GM15510 (cell line): ENCODE data around the gene KCNJ15.

Source experiments
- POLR2A ChIP-seq: IDR thresholded peaks from 3 replicates; pipeline ENCODE4 v1.6.1; 2011; ENCODE audit warnings: borderline replicate concordance; ENCODE audit not compliant: insufficient read length; ENCODE audit errors: extremely low read depth

KCNJ15 gene

GRCh38 chr21:38239672-38240071 lies 17.1 kb upstream of the KCNJ15 start:
- TF ChIP-seq POLR2A = no peak

GRCh38 chr21:38240129-38240528 lies 16.7 kb upstream of the KCNJ15 start:
- TF ChIP-seq POLR2A = no peak

GRCh38 chr21:38241029-38241740 lies 15.6 kb upstream of the KCNJ15 start:
- TF ChIP-seq POLR2A = no peak

- TF ChIP-seq POLR2A = no peak
Measured at GRCh38 chr21:38242061-38242460, 14.7 kb upstream of the KCNJ15 start.

DNA sequence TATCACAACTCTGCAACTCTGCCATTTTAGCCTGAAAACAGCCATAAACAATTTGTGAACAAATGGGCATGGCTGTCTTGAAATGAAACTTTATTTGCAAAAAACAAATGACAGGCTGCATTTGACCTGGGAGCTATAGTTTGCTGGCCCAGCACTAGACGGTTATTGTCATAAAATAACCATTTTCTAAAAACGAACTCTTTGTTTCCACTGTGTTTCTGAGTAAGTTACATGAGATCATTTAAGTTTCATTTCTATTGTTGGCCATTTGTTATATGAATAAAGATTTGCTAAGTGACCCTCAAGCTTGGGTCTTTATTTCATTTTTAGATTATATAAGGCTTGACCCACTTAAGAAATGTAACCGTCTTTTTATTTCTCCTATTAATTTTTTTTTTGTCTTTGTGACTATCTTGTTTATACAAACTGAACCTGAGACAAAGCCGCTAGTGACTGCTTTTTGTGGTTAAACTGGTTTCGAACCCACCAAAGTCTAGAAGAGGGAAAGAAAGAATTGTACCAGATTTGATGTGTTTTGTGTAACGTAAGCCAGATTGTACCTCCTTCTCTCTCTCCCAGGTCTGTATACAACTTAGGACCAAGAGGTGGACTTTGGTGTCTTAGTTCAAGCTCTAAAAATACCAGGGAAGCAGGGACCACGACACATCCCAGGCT lies 12.9 kb upstream of the KCNJ15 start:
- TF ChIP-seq POLR2A = no peak

- TF ChIP-seq POLR2A = no peak
Measured at GRCh38 chr21:38244407-38244787, 12.4 kb upstream of the KCNJ15 start.

DNA sequence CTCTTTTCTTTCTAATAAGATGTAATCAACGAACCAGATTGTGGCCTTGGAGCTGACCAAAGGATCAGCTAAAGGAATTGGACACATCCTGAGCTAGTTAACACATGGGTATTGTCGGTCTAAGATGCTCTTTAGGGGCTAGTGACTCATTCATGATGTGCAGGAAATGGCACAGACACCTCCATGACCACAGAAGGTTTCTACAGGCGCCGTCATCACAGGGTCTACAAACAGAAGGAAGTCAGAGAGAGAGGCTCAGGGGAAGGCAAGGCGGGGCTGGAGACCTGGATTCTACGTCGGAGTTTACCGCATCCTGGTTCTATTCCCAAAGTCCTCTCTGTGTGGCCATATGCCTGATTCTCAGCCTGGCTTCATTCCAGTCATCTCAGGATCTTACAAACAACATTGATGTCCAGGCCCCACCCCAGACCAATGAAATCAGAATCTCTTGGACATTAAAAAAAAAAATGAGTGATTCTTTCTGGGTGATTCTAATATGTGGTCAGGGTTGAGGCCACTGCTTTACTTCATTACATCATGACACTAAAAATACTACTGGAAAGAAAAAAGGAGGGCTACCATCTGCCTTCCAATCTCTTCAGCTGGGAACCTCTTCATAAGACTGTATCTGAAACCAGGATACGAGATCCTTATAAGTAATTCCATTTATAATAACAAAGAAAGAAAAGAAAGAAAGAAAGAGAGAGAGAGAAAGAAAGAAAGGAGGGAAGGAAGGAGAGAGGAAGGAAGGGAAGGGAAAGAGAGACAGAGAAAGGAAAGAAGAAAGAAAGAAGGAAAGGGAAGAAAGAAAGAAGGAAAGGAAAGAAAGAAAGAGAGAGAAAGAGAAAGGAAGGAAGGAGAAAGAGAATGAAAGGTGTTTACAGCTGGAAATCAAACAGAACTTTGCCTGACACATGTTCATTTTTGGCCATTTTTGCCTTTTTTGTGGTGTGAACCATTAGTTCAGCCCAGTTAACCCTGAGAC lies 11.6 kb upstream of the KCNJ15 start:
- TF ChIP-seq POLR2A = no peak

DNA sequence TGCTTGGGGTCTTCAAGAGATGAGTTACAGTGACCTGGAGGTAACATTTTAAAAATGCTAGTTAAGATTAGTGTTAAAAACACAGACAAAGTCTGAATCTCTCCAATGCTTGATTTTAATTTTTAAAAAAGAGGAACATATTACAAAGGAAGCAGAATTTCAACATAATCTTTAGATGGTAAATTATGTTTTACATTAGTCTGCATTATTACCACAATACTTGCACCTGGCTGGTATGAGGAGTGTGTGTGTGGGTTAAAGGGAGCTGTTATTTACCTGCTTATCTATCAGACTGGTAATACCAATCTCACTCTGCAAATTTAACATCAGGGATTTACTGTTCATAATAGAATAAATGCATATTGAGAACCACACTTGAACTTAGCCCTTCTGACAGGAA lies 10.3 kb upstream of the KCNJ15 start:
- TF ChIP-seq POLR2A = no peak

DNA sequence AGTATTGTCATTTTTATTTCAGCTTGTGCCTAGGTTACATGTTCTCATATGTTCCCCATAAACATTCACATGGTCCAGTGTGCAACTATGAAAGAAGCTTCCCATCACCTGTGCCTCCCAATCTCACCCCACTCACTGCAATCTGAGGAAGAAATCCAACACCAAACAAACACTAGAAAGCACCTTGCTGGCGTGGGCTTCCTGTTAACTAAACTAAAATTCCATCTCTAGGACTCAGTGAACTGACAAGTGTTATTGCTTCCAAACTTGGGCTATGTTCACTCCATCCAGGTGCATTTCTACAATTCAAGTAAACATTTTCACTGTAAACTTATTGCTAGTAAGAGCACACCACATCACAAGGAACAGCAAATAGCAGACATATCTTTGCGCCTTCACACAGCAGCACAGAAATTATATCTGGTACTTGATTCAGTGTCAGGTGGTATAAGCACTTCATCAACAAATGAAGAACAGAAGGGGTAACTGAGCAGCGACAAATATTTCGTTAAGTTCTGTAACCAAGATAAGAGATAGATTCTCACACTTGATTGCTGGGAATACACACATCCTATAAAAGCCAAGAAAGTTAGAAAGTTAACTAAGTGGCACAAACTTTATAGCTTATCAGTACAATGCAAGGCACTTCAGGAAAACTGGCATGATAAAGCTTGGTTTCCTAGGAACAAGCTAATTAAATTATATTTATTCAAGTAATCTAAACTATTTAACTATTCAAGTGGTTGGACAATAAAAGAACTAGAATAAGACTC lies 8.9 kb upstream of the KCNJ15 start:
- no peak for TF ChIP-seq POLR2A

DNA sequence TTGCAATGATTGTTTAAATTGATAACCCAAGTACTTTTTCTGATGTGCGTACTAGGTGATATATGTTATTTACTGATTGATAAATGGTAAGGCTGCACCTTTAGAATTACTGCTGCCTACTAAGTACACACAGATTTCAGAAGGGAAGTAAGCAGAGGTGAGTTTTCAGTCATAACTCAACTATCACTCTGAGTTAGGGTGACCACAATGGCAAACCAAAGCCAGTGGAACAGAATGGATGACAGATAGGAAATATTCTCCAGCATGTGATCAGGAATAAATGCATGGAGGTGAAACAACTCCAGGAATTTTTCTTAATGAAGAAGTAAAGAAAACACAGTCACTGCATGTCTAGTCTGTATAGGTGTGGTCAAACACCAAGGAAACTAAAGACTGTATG lies 7.5 kb upstream of the KCNJ15 start:
- no peak for TF ChIP-seq POLR2A

- no peak for TF ChIP-seq POLR2A
Measured at GRCh38 chr21:38249696-38250278, 7.0 kb upstream of the KCNJ15 start.

DNA sequence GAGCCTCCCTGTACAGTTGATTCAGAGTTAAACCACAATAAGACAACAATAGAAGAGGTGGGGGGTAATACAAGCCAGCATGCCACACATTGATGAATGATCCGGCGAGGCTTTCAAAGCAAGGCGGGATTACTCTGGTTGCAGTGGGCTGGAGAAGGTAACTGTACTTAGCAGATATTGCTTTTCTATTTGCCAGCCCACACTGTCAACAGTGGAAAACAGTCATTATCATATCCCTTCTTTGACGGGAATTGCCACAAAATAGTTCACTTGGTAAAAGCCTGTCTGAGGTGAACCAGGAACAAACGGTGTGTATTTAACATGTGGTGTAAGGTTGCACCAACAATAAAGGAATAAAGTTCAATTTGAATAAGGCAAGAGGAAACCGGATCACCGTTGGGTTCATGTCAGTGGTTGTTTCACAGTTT lies 5.8 kb upstream of the KCNJ15 start:
- TF ChIP-seq POLR2A = no peak

- no peak for TF ChIP-seq POLR2A
Measured at GRCh38 chr21:38254970-38255369, 1.8 kb upstream of the KCNJ15 start.

DNA sequence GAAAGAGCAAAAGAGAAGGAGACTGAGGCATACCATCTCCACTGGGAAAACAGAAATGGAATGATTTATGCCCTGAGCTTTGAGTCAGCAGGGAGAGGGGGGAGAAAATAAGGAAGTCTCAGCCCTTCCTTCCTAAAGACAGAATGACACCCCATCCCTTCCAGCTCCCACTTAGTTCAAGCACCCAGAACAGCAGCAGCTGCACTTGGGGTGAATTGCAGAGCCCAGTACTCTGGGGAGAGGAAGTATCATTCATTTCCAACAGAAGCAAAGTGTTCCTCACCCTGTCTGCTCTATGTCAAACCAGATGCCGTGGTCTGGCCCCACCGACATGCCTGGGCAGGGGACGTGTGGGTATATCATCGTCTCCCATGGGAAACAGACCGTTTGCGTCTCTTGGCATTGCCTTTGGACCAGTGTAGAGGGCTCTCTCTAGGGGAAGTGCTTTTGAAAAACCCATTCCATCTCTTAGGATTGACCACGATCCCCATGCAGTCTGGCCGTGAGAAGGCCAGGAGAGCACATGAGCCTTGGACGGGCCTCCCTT lies 1.1 kb upstream of the KCNJ15 start:
- no peak for TF ChIP-seq POLR2A
